ENCODE results near the gene ABHD12.

ABHD12 gene

DNA sequence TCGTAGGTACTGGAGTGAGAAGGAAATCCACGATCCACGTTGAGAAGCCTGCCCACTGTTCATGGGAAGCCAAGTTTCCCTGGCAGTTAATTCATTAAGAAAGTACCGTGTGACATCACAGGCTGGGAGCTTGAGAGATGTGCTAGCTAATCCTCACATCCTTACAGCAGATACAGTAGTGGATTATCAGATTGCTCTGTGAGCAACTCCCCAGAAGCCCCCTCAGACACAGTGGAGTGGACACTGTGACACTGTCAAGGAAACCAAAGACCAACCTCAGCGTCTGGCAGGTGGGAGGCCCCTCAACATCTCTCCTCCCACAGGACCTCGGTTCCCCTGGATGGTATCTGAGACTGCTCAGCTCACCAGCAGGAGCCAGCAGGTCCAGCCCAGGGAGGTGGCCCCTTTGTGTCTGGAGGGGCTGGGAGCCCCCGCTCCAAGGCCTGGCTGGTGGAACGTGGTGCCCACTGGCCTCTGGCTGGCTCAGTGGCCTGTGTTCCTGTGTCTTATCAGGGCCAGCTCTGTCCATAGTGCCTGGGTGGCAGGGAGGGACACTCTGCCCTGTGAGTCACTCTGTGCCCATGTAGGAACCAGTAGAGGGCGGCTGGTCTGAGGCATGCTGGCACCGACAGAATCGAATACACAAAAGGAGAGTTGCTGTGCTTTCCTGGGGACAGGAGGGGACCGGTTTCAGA, 135.5 kb downstream of the ABHD12 start:
- Histone ChIP-seq H3K4me1 (ENCODE audit: control insufficient read depth, insufficient read depth, low read length) (no peaks in the 10 kb centered on the region), H3K36me3 (ENCODE audit: control insufficient read depth, insufficient read depth, low read length) (peaks cover 3% of the 10 kb centered on the region; the same call in 1 of the 2 replicates), H3K9me3 (ENCODE audit: control insufficient read depth, insufficient read depth, low read length) (no peaks in the 10 kb centered on the region), H3K4me3 (ENCODE audit: low read length) (no peak overlapping the region), H3K27me3 (ENCODE audit: control insufficient read depth, insufficient read depth, low read length) (no peaks in the 10 kb centered on the region), H3K27ac (ENCODE audit: low read length) (no peak overlapping the region)
- DNase-seq (ENCODE audit: low read depth, low spot score) = no peak
- whole genome bisulfite sequencing (ENCODE audit: insufficient coverage, insufficient read length) = no CpG with 5 or more reads among the region's 12 CpGs

DNA sequence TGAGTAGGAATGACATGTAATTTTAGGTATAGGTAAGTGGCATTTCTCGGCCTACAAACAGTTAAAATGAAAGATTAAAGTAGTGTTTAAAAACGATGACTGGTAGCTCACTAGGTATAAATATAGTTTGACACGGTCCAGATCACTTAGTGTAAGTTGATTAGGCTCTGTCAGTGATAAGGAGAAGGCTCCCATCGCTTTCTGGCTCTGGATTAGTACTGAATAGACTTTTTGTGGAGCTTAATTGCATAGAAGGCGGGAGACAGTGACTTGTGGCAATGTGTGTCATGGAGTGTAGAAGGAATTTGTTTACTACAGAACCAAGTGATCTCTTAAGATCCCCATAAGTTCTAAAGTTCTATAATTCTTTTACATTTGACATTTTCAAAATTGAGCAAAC, 136.1 kb downstream of the ABHD12 start:
- no peaks in the 10 kb centered on the region for H3K27me3 ChIP-seq (ENCODE audit: control insufficient read depth, insufficient read depth, low read length)
- no peaks in the 10 kb centered on the region for H3K4me1 ChIP-seq (ENCODE audit: control insufficient read depth, insufficient read depth, low read length)
- H3K9me3 ChIP-seq (ENCODE audit: control insufficient read depth, insufficient read depth, low read length) = no peaks in the 10 kb centered on the region
- H3K36me3 ChIP-seq (ENCODE audit: control insufficient read depth, insufficient read depth, low read length) = peaks cover 3% of the 10 kb centered on the region; the same call in 1 of the 2 replicates
- WGBS (ENCODE audit: insufficient coverage, insufficient read length) = no CpG with 5 or more reads among the region's 5 CpGs
- H3K27ac ChIP-seq (ENCODE audit: low read length) = no peak overlapping the region
- no peak for DNase-seq (ENCODE audit: low read depth, low spot score)
- no peak overlapping the region for H3K4me3 ChIP-seq (ENCODE audit: low read length)

DNA sequence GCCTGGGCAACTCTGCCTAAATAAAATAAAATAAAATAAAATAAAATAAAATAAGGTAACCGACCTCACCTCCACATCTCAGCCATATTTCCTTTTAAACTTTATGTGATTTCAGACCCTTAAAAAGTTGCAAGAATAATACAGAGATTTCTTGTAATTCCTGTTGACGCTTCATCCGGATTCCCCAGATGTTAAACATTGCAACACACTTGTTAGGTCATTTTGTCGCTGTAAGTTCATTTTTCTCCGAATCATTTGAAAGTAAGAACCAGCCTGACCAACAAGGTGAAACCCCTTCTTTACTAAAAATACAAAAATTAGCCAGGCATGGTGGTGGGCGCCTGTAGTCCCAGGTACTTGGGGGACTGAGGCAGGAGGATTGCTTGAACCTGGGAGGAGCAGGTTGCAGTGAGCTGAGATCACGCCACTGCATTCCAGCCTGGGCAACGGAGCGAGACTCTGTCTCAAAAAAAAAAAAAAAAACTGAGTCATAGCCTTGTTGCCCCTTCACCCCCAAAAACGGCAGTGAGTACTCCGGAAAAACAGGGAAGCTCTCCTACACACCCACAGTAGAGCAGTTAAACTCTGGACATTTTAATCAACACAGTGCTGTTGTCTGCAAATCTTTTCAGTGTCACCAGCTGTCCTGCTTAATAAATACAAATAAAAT, 136.9 kb downstream of the ABHD12 start:
- DNase-seq (ENCODE audit: low read depth, low spot score) = no peak
- H3K27ac ChIP-seq (ENCODE audit: low read length) = no peak overlapping the region
- H3K36me3 ChIP-seq (ENCODE audit: control insufficient read depth, insufficient read depth, low read length) = no peaks in the 10 kb centered on the region
- H3K27me3 ChIP-seq (ENCODE audit: control insufficient read depth, insufficient read depth, low read length) = no peaks in the 10 kb centered on the region
- no peak overlapping the region for H3K4me3 ChIP-seq (ENCODE audit: low read length)
- no peaks in the 10 kb centered on the region for H3K9me3 ChIP-seq (ENCODE audit: control insufficient read depth, insufficient read depth, low read length)
- H3K4me1 ChIP-seq (ENCODE audit: control insufficient read depth, insufficient read depth, low read length) = no peaks in the 10 kb centered on the region
- no CpG with 5 or more reads among the region's 11 CpGs for WGBS (ENCODE audit: insufficient coverage, insufficient read length)

DNA sequence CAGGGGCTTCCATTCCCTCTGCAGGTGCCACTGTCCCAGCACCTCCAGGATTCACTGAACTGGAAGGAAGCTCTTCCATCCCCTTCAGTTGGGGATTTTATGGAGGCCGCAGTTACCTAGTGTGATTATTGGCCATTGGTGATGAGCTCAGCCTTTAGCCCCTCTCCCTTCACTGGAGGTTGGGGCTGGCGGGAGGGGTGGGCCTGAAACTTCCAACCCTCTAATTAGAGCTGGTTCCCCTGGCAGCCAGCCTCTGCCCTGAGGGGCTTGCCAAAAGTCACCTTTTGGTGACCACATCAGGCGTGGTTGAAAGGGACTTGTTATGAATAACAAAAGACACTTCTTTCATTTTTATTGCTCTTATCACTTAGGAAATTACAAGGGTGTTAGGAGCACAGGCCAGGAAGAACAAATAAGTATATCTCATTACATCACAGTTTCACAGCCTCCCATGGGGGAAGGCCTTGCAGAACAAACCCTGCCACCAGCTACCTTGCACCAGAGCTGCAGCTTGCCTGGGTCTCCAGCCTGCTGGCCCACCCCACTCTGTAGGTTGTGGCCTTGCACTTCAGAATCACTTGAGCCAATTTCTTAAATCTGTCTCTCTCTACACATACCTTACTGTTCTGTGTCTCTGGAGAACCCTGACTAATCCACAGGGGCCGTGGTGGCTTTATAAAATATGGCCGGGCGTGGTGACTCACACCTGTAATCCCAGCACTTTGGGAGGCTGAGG, 137.8 kb downstream of the ABHD12 start:
- Histone ChIP-seq H3K9me3 (ENCODE audit: control insufficient read depth, insufficient read depth, low read length) (no peaks in the 10 kb centered on the region), H3K4me3 (ENCODE audit: low read length) (no peak overlapping the region), H3K27ac (ENCODE audit: low read length) (no peak overlapping the region), H3K4me1 (ENCODE audit: control insufficient read depth, insufficient read depth, low read length) (no peaks in the 10 kb centered on the region), H3K27me3 (ENCODE audit: control insufficient read depth, insufficient read depth, low read length) (no peaks in the 10 kb centered on the region), H3K36me3 (ENCODE audit: control insufficient read depth, insufficient read depth, low read length) (no peaks in the 10 kb centered on the region)
- no CpG with 5 or more reads among the region's 6 CpGs for WGBS (ENCODE audit: insufficient coverage, insufficient read length)
- DNase-seq (ENCODE audit: low read depth, low spot score) = no peak

DNA sequence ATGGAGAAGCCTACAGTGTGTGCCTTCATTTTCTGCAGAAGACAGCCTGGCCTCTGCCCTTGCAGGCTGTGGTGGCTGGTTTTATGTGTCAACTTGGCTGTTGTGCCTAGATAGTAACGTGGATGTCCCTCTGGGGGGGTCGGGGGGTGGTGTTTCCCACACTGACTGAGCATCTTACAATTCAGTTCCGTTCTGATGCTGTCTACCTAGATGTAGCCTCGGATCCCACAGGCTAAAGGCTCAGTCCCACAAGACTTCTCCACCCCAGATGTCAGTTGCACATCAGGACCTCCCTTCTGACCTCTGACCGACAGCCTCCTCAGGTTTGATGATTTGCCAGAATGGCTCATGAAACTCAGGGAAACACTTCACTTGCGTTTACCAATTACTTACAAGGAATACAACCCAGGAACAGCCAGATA, 138.4 kb downstream of the ABHD12 start:
- no CpG with 5 or more reads among the region's 6 CpGs for WGBS (ENCODE audit: insufficient coverage, insufficient read length)
- Histone ChIP-seq H3K4me3 (ENCODE audit: low read length) (no peak overlapping the region), H3K4me1 (ENCODE audit: control insufficient read depth, insufficient read depth, low read length) (no peaks in the 10 kb centered on the region), H3K36me3 (ENCODE audit: control insufficient read depth, insufficient read depth, low read length) (no peaks in the 10 kb centered on the region), H3K27ac (ENCODE audit: low read length) (no peak overlapping the region), H3K9me3 (ENCODE audit: control insufficient read depth, insufficient read depth, low read length) (no peaks in the 10 kb centered on the region), H3K27me3 (ENCODE audit: control insufficient read depth, insufficient read depth, low read length) (no peaks in the 10 kb centered on the region)
- no peak for DNase-seq (ENCODE audit: low read depth, low spot score)

DNA sequence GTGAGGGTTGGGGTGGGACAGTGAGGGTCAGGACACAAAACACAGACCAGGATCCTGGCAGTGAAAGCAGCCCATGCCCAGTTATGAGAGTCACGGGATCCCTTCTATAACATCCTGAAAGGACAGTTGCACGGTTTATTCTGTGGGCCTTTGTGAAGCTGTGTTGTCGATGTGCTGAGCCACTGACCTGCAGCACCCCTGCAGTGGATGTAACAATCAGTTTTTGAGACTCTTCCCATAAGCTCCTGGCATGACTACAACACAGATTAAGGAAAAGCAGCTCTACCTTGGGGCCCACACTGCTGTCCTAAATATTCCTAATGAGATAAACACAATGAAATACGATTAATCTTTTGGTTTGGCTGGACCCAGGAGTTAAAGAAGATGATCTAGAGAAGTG, 139.1 kb downstream of the ABHD12 start:
- no CpG with 5 or more reads among the region's 4 CpGs for WGBS (ENCODE audit: insufficient coverage, insufficient read length)
- Histone ChIP-seq H3K4me3 (ENCODE audit: low read length) (no peak overlapping the region), H3K4me1 (ENCODE audit: control insufficient read depth, insufficient read depth, low read length) (no peaks in the 10 kb centered on the region), H3K27ac (ENCODE audit: low read length) (no peak overlapping the region), H3K36me3 (ENCODE audit: control insufficient read depth, insufficient read depth, low read length) (no peaks in the 10 kb centered on the region), H3K9me3 (ENCODE audit: control insufficient read depth, insufficient read depth, low read length) (no peaks in the 10 kb centered on the region), H3K27me3 (ENCODE audit: control insufficient read depth, insufficient read depth, low read length) (no peaks in the 10 kb centered on the region)
- no peak for DNase-seq (ENCODE audit: low read depth, low spot score)

DNA sequence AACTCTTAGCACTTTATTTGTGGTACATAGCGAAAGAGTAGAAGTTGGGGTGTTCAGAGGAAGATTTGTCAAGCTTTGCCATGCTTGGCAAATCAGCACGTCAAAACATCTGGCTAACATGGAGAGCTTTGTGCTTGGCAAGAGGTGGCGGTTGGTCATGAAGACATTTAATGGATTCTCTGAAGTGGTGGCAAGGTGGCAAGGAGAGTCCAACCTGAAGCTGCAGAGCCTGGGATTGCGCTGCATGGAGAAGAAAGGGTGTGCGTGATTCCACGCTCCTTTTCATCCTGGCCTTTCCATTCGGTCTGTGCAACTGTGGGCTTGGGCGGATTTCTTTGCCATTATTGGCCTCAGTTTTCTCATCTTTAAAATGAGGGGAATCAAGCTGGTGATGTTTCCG, 139.6 kb downstream of the ABHD12 start:
- Histone ChIP-seq H3K4me1 (ENCODE audit: control insufficient read depth, insufficient read depth, low read length) (no peaks in the 10 kb centered on the region), H3K9me3 (ENCODE audit: control insufficient read depth, insufficient read depth, low read length) (no peaks in the 10 kb centered on the region), H3K27me3 (ENCODE audit: control insufficient read depth, insufficient read depth, low read length) (no peaks in the 10 kb centered on the region), H3K4me3 (ENCODE audit: low read length) (no peak overlapping the region), H3K36me3 (ENCODE audit: control insufficient read depth, insufficient read depth, low read length) (no peaks in the 10 kb centered on the region), H3K27ac (ENCODE audit: low read length) (no peak overlapping the region)
- DNase-seq (ENCODE audit: low read depth, low spot score) = no peak
- no CpG with 5 or more reads among the region's 9 CpGs for WGBS (ENCODE audit: insufficient coverage, insufficient read length)

DNA sequence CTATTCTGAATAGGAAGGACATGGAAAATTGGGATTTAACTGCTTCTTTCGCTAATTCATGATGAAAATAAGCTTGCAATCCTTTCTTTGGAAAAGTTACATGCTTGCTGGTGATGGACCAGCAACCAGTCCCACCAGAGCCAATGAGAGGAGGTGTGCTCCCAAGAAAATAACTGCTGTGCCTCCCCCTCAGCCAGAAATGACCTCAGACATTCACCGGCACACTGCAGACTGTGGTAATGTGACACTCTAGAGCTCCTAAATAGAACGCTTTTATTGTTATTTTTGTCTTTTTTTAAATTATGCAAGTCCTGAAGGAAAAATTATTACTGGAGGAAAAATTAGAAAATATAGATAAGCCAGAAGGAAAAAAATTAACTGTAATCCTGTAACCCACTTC, 140.1 kb downstream of the ABHD12 start:
- Histone ChIP-seq H3K9me3 (ENCODE audit: control insufficient read depth, insufficient read depth, low read length) (no peaks in the 10 kb centered on the region), H3K4me1 (ENCODE audit: control insufficient read depth, insufficient read depth, low read length) (no peaks in the 10 kb centered on the region), H3K27ac (ENCODE audit: low read length) (no peak overlapping the region), H3K27me3 (ENCODE audit: control insufficient read depth, insufficient read depth, low read length) (no peaks in the 10 kb centered on the region), H3K36me3 (ENCODE audit: control insufficient read depth, insufficient read depth, low read length) (no peaks in the 10 kb centered on the region), H3K4me3 (ENCODE audit: low read length) (no peak overlapping the region)
- DNase-seq (ENCODE audit: low read depth, low spot score) = no peak
- WGBS (ENCODE audit: insufficient coverage, insufficient read length) = no CpG with 5 or more reads among the region's 3 CpGs
